Endodermal cell (in vitro differentiated cells): Measurements from ENCODE around the gene GMPR2. TPM values are rescaled to one million over a fixed set of nuclear protein-coding genes. Genes with fewer than 3 reads are reported as not detected.

ENCODE experiments used
- DNase-seq: peaks from one replicate; pipeline ENCODE4 v3.0.0-alpha.2; 2017
- H3K27ac ChIP-seq: 2 replicates; pipeline ENCODE4 v1.5.1; 2013; ENCODE audit warnings: mild to moderate bottlenecking, low read depth, low read length, moderate library complexity
- H3K27me3 ChIP-seq: 2 replicates; pipeline ENCODE4 v1.6.1; 2013; ENCODE audit warnings: mild to moderate bottlenecking, low read length, moderate library complexity; ENCODE audit not compliant: insufficient read depth, control insufficient read depth, poor library complexity, severe bottlenecking
- H3K36me3 ChIP-seq: 2 replicates; pipeline ENCODE4 v1.7.0; 2013; ENCODE audit warnings: mild to moderate bottlenecking, low read length, moderate library complexity; ENCODE audit not compliant: control insufficient read depth, insufficient read depth
- H3K4me1 ChIP-seq: one replicate; pipeline ENCODE4 v1.7.0; 2013; ENCODE audit warnings: low read length; ENCODE audit not compliant: control insufficient read depth, insufficient read depth
- H3K4me3 ChIP-seq: 2 replicates; pipeline ENCODE4 v1.5.1; 2013; ENCODE audit warnings: mild to moderate bottlenecking, low read length, moderate library complexity
- H3K9ac ChIP-seq: 2 replicates; pipeline ENCODE4 v1.6.1; 2013; ENCODE audit warnings: mild to moderate bottlenecking, low read length, moderate library complexity; ENCODE audit not compliant: poor library complexity, severe bottlenecking; ENCODE audit errors: extremely low read depth
- H3K9me3 ChIP-seq: 2 replicates; pipeline ENCODE4 v1.6.1; 2013; ENCODE audit warnings: mild to moderate bottlenecking, low read length, moderate library complexity; ENCODE audit not compliant: control insufficient read depth
- H3K27ac Mint-ChIP-seq: 2 replicates; pipeline ENCODE4 v1.8.0; 2020; ENCODE audit warnings: mixed read lengths
- H3K27me3 Mint-ChIP-seq: 2 replicates; pipeline ENCODE4 v1.8.0; 2021; ENCODE audit warnings: mild to moderate bottlenecking, mixed read lengths; ENCODE audit not compliant: insufficient read depth
- H3K36me3 Mint-ChIP-seq: 2 replicates; pipeline ENCODE4 v1.8.0; 2020; ENCODE audit warnings: low read depth, mixed read lengths
- H3K4me1 Mint-ChIP-seq: 2 replicates; pipeline ENCODE4 v1.8.0; 2020; ENCODE audit warnings: mixed read lengths
- H3K4me3 Mint-ChIP-seq: 2 replicates; pipeline ENCODE4 v1.8.0; 2020; ENCODE audit warnings: mild to moderate bottlenecking, moderate library complexity, mixed read lengths
- H3K9me3 Mint-ChIP-seq: 2 replicates; pipeline ENCODE4 v1.8.0; 2020; ENCODE audit warnings: mild to moderate bottlenecking, mixed read lengths
- CTCF ChIP-seq: fragments of 200-600 bp; sonication (generic); conservative IDR thresholded peaks from 2 replicates; pipeline ENCODE4 v1.5.0; 2021; ENCODE audit warnings: antibody characterized with exemption, mild to moderate bottlenecking
- WGBS, 2 experiments: methylation state at CpG; one replicate each; pipeline versions ENCODE4 v1.1.5 to v1.1.7; 2013; ENCODE audit warnings: missing lambda C conversion rate in 2 of 2, mixed read lengths in 1 of 2; ENCODE audit not compliant: insufficient coverage in 1 of 2, insufficient read length in 1 of 2; 5-methylcytosine and 5-hydroxymethylcytosine counted together
- total RNA-seq, 2 donors: library from RNA; stranded (reverse); fragmentation: NEBNext Ultra II Directional in 1 of 2; extraction: Animal tissue kit (Norgen Biotek cat#: 25700) in 1 of 2; gene quantifications; 2 replicates in 1 of 2; 3 replicates in 1 of 2; pipeline ENCODE4 v1.2.1, GENCODE V29; 2021

Gene GMPR2
- total RNA-seq, 2 donors from 2014 or later: 56.1 to 63.1 TPM

GRCh38 chr14:24204163-24205146 lies 28.3 kb upstream of the GMPR2 start:
- H3K36me3 Mint-ChIP-seq: peaks cover 81% of the 10 kb centered on the region

GRCh38 chr14:24206260-24207103 lies 26.2 kb upstream of the GMPR2 start:
- Histone ChIP-seq H3K4me1 (no peaks in the 10 kb centered on the region), H3K9ac (no peak overlapping the region), H3K4me3 (no peak overlapping the region), H3K27ac (no peak overlapping the region), H3K9me3 (peaks cover 18% of the 10 kb centered on the region), H3K36me3 (peaks cover 68% of the 10 kb centered on the region), H3K27me3 (no peaks in the 10 kb centered on the region)
- Mint-ChIP-seq H3K27ac (no peak overlapping the region), H3K4me3 (no peak overlapping the region), H3K9me3 (peaks cover 19% of the 10 kb centered on the region), H3K27me3 (no peaks in the 10 kb centered on the region), H3K4me1 (no peaks in the 10 kb centered on the region), H3K36me3 (peaks cover 84% of the 10 kb centered on the region)
- DNase-seq: no peak
- WGBS, 2 experiments: 93 to 99% methylated on average over 7 to 11 of the region's 11 CpGs
- no peak for TF ChIP-seq CTCF

More at GRCh38 chr14:24204163-24205146, 28.3 kb upstream of the GMPR2 start:
- Mint-ChIP-seq H3K4me1 (no peaks in the 10 kb centered on the region), H3K27me3 (no peaks in the 10 kb centered on the region), H3K4me3 (no peak overlapping the region), H3K27ac (no peak overlapping the region), H3K9me3 (peaks cover 32% of the 10 kb centered on the region)
- DNase-seq: no peak
- Histone ChIP-seq H3K4me1 (no peaks in the 10 kb centered on the region), H3K9ac (no peak overlapping the region), H3K27ac (no peak overlapping the region), H3K27me3 (no peaks in the 10 kb centered on the region), H3K36me3 (peaks cover 60% of the 10 kb centered on the region), H3K9me3 (peaks cover 23% of the 10 kb centered on the region), H3K4me3 (no peak overlapping the region)
- WGBS, 2 experiments: 95 to 99% methylated on average over 7 of the region's 7 CpGs
- no peak for TF ChIP-seq CTCF

- Mint-ChIP-seq H3K4me1 (no peaks in the 10 kb centered on the region), H3K4me3 (no peak overlapping the region), H3K27me3 (no peaks in the 10 kb centered on the region), H3K9me3 (peaks cover 12% of the 10 kb centered on the region), H3K27ac (no peak overlapping the region), H3K36me3 (peaks cover 81% of the 10 kb centered on the region)
- 88 to 92% methylated on average over 4 to 5 of the region's 5 CpGs for WGBS, 2 experiments
- DNase-seq: no peak
- Histone ChIP-seq H3K36me3 (peaks cover 67% of the 10 kb centered on the region), H3K4me1 (no peaks in the 10 kb centered on the region), H3K27ac (no peak overlapping the region), H3K9me3 (peaks cover 12% of the 10 kb centered on the region), H3K9ac (no peak overlapping the region), H3K27me3 (no peaks in the 10 kb centered on the region), H3K4me3 (no peak overlapping the region)
- no peak for TF ChIP-seq CTCF
Observed at GRCh38 chr14:24207104-24207551, 25.6 kb upstream of the GMPR2 start.
